ACHN (cell line): ENCODE data around the gene WFIKKN1.

Experiments
- DNase-seq: peaks from one replicate; pipeline ENCODE4 v3.0.0-alpha.2; 2015
- in situ Hi-C: cut with HindIII; loops from 2 replicates; pipeline ENCODE4 v1.10.0; 2017; ENCODE audit warnings: low sequenced_read_pairs, low pct_ligation_motif_present, low pct_unique_long_range_greater_than_20kb

Gene WFIKKN1

DNA sequence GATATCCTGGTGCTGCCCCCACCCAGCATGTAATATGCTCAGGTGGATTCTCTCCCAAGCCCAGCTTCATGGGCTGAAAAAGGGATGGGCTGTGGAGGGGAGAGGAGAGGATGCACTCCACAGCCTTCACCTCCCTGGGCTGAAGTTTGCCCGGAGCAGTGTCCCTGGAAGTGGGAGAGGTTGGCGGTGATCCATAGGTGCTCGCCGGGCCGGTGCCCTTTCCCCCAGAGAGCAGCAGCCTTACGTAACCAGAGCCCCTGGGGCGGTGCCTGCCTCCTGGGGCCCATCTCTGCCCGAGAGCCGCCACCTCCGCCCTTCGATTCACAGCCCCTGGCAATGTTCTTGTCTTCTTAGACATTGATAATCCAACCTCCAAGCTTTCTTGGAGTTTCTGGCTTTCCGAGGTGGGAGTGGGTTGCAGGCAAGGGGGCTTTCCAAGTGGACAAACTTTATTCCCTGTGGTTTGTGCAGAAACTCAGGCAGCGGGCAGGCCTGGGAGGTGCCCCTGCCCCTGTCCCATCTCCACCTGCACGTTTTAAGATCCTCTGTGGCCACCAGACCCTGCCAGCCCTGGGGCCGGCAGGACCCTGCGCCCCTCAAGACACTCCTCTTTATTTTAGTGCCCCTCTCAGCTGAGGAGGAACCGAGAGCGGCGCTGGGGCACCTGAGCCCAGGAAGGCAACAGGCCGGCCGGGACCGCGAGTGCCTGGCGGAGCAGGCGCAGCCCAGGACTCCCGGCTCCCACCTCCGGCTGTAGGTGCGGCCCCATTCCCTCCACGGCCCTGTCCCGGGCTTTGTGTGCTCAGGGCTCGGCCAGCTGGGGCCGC, 15.3 kb downstream of the WFIKKN1 start:
- in situ Hi-C loops, result no loop called here
- no peak for DNase-seq

DNA sequence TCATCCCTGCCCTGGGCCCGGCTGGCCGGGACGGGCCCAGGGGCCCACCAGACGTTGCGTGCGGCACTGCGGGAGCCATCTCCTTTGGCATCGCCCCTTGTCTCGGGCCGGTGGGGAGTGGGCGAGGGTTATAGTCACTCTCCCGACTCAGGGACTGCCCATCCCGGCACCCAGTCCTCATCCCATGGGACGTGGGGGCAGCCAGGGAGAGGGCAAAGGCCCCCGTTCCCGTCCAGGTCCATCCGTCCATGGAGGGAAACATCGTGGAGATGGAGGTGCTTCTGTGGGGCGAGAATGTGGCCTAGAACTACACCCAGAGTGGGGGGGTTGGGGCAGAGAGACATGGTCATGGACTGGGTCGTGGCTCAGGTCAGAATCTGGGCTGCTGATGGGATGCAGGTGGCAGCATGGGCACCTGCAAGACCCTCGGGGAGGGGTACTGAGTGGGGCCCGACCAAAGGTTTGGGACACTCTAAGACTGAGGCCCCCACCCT, 15.9 kb downstream of the WFIKKN1 start:
- in situ Hi-C loops, result no loop called here
- DNase-seq, result no peak

DNA sequence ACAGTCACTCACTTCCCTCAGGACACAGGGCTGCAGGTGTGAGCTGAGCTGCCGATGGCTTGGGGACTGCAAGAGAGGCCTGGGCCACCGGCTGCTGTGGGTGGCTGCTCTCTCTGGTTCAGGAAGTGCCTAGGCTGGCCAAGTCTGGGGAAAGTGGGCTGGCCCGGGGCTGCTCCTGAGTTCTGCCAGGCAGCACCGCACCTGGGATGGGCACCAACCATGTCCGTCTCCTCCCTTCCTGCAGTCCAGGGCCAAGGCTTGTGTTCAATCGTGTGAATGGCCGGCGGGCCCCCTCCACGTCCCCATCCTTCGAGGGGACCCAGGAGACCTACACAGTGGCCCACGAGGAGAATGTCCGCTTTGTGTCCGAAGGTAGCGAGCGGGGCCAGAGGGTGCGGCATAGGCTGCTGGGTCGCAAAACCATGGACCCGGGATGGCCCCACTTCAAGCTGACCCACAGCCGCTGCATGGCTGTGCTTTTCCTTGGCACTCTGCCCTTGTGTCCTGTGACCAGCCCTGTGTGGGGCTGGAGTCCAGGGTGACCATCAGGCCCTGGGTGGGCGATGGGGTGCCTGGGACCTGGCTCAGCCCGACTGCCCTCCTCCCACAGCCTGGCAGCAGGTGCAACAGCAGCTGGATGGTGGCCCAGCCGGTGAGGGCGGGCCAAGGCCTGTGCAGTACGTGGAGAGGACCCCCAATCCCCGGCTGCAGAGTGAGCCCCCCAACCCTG, 16.6 kb downstream of the WFIKKN1 start:
- DNase-seq, result no peak
- in situ Hi-C loops, result no loop called here

DNA sequence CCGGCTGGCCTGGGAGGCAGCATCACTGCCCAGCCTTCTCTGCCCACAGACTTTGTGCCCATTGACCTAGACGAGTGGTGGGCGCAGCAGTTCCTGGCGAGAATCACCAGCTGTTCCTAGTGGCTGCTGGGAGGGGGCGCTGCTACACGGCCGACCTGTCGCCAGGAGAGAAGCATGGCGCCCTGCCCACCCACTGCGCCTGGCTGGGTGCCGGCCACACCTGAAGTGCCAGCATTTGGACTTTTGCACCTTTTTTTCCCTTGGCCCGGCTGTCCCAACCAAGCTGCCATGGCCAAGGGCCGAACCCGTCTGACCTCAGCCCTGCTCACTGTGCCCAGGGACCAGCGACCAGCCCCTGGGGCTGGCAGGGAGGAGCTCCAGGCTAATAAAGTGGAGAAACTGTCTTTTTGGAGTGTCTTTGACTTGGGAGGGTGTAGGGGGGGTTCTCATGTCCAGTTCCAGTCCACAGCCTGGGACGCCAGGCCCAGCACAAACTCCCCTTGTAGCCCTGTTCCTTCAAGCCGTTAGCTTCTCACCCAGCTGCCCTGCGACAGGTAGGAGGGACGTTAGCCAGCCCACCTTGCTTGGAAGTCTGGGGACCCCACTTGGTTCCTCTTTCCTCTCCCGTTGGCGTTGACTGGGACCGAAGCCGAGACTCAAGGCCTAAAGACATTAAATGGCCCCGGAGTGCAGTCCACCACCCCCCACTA, 17.4 kb downstream of the WFIKKN1 start:
- in situ Hi-C loops, result no loop called here
- peak; percentile 29 for DNase-seq

DNA sequence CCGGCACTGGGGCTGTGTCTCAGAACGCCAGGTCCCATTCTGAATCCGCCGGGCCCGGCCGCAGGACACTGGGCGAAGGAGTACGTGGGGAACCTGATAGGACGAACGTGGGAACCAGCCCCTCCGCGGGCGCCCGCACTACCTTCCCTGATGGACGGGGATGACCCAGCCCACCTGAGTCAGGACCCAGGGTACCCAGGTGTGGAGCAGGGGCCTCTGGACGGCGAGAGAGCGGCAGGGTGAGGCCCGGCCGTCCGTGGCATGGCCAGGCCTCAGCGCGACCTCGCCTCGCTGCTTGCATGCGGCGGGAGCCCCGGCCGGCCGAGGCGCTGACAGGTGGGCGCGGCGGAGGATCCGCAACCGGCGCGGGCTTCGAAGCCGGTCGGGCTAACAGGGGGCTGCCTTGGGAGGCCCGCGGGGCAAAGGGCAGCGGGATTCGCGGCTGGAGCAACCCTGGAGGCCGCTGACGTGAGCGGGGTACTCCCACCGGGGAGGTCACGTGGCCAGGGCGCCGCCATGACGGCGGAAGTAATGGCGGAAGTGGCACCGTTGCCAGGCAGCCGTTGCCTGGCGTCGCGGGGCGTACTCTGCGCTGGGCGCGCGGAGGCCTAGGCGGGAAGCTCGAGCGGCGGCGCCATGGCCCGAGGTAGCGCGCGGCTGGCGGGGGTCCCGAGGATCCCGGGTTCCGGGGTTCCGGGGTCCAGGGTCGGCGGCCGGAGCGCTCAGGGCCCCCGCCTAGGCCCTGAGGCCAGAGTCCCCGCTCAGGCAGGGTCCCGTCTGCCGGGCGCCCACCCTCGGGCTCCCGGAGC, 18.2 kb downstream of the WFIKKN1 start, which contains the start of gene WDR90:
Gene WDR90 (plus strand): TSS at position 585 of the 809 bp plus-strand sequence. CDS start 52 bp downstream, at position 637.
- in situ Hi-C loops, result no loop called here
- DNase-seq, result peak; percentile 95

DNA sequence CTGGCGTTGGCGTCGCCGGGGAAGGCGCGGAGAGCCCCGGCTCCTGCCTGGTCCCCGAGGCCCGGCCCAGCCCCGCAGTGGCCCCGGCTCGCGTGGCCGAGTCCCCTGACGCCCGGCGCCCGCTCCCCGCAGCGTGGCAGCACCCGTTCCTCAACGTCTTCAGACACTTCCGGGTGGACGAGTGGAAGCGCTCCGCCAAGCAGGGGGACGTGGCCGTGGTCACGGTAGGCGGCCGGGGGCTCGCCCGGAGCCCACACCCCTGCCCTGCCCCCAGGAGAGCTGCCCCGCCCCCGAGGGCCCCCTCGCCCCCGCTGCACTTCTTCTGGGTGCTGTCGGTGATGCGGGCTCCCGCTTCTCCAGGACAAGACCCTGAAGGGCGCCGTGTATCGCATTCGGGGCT, 18.8 kb downstream of the WFIKKN1 start:
- in situ Hi-C loops, result no loop called here
- peak; percentile 33 for DNase-seq

DNA sequence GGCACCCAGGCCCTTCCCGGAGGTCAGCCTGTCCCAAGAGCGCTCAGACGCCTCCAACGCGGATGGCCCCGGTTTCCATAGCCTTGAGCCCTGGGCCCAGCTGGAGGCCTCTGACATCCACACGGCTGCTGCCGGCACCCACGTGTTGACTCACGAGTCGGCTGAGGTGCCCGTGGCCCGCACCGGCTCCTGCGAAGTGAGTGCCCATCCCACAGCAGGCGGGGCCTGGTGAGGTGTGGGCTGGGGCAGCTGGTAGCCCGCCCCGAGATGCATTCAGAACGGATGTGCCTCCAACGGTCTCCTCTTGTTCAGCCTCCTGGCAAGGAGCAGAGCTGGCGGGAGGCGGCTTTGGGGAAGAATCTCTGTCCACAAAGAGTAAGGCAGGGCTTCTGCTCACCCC, 21.1 kb downstream of the WFIKKN1 start:
- in situ Hi-C loops, result no loop called here
- DNase-seq, result no peak

DNA sequence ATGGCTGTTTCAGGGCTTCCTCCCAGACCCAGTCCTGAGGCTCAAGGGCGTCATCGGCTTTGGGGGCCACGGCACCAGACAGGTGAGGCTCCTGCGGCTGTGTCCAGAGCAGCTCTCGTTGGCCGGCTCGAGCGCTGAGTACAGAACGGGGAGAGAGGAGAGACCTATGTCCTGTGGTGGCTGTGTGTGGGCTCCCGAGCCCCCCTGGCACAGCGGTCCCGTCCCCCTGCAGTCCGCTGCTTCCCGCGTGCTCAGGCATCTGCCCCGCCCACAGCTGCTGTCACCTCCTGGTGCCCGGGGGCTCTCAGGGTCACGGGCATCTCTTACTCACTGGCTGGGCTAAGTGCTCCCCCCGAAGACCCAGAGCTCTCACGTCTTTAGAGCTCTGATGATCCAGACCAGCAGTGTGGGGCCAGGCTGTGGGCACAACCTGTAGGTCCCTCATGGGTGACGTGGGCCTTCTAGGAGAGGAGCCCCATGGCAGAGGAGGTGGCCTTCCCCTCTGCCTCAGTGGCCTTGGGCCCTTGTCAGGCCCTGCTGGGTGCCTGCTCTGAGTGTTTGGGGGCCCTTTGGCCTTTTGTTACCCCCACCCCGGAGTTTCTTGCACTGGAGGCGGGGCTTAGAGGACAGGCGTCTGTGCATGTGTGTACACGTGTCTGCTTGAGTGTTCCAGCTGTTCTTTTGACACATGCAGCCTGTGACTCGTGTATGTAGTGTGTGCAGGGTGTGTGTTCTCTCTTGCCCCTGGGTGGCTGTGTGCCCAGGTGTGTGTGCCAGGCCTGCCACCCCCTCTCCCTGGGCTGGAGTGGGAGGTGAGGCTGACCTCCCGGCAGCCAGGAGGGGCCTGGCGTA, 21.9 kb downstream of the WFIKKN1 start:
- no peak for DNase-seq
- in situ Hi-C loops, result no loop called here

DNA sequence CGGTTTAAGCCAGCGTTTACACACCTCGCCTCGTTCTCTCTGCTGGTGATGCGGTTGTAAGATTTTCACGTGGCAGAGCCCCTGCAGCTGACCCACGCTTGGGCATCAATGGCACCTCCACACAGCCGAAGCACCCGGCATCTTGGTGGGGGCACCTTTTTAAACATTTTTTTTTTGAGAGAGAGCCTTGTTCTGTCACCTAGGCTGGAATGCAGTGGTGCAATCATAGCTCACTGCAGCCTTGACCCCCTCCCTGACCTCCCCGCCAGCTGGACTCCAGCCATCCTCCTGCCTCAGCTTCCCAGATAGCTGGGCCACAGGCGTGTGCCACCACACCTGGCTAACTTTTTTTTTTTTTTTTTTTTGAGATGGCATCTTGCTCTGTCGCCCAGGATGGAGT, 23.2 kb downstream of the WFIKKN1 start:
- in situ Hi-C loops, result no loop called here
- DNase-seq, result no peak

DNA sequence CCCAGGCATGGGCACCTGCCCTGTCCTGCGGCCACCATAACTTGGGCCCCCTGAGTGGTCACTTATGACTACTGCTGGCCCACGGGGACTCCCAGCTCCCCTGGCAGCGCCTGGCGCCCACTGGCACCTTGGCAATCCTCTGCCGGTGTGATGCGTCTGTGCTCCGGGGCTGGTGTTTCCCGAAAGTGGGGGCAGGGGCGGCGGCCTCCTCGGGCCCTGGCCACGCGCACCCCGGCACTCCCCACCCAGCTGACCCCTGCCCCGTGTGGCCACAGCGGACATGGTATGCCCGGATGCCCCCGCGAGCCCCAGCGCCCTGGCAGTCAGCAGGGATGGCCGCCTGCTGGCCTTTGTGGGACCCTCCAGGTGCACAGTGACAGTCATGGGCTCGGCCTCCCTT, 26.7 kb downstream of the WFIKKN1 start:
- in situ Hi-C loops, result no loop called here
- no peak for DNase-seq

DNA sequence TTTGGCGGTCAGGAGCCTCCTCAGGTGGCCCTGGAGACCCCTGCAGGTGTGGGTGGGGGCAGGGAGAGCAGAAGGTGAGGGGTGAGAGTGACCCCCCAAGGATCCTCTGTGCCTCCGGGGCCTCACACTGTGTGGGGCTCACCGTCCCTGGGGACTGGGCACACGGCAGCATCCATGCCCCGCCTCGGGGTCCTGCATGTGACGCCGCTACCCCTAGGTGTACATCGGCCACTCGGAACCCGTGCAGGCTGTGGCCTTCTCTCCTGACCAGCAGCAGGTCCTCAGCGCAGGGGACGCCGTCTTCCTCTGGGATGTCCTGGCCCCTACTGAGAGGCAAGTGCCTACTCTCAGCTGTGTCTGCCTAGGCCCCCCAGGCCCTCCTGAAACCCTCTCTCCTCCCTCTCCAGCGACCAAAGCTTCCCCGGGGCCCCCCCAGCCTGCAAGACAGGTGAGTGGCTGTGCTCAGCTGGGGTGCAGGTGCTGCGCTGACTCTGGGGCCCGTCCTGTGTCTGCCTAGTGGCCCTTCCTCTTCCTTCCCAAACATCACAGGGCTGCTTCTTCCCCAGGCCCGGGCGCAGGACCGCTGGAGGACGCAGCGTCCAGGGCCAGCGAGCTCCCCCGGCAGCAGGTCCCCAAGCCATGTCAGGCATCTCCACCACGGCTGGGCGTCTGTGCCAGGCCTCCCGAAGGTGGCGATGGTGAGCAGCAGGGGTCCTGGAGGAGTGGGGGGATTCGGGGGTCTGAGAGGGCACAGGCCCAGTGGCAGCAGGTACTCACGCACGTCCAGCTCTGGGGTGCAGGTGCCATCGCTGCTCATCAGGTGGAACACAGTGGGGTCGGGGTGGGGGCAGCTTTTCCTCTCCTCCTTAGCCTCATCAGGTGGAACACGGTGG, 28.1 kb downstream of the WFIKKN1 start:
- no peak for DNase-seq
- in situ Hi-C loops, result no loop called here

DNA sequence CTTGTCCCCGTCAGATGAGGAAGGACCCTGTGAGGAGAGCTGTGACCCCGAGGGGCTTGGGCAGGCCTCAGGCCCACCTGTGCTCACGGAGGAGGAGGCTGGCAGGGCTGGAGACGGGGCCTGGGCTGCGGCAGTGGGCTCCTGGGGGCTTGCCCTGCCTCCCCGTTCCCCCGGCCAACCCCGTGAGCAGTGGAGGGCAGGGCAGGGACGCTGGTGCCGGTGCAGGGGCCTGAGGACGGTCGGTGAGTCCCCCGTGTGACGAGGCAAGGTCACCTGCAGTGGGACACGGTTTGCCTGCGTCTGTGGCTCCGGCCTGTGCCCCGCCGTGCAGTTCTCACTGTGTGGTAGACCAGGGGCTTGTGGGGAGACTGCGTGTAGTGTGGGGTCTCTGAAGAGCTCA, 28.8 kb downstream of the WFIKKN1 start:
- DNase-seq, result no peak
- in situ Hi-C loops, result no loop called here

DNA sequence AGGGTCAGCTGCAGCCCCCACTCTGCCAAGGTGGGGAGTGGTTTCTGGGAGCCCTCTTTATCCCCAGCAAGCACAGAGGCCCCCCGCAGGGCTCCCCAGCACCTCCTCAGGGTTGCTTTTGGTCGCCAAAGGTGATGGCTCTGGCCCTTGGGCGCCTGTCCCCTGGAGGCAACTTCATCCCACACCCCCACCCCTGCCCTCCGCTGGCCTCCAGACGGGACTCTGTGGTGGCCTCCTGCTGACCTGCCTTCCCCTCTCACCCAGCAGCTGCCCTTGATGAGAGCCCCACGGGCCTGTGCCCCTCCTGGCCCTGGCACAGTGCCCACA, 29.3 kb downstream of the WFIKKN1 start:
- in situ Hi-C loops, result no loop called here

DNA sequence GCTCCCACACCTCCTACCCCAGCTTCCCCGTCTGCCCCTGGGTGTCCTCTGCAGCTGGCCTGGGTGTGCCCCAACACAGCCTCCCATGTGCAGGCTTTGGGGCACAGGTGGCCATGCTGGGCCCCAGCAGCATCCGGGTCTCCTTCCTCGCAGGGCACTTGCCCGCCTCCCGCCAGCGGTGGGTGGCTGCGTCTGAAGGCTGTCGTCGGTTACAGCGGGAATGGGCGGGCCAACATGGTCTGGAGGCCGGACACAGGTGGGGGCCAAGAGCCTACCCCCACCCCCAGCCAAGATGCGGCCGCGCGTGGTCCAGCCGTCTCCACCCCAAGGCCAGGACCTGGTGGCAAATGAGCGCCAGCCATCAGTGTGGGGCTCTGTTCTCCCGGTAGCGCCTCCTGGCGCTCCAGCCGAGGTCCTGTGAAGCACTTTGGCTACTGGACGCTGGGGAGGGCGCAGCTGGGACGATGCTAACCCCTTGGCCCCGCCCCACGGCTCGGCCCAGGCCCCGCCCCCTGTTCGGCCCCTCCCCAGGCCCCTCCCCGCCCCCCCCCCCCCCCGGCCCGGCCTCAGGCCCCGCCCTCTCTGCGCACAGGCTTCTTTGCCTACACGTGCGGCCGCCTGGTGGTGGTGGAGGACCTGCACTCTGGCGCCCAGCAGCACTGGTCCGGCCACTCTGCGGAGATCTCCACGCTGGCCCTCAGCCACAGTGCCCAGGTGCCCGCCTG, 29.8 kb downstream of the WFIKKN1 start:
- in situ Hi-C loops, result no loop called here
- peak; percentile 89 for DNase-seq

More for the DNA sequence above, 29.3 kb downstream of the WFIKKN1 start:
- no peak for DNase-seq

DNA sequence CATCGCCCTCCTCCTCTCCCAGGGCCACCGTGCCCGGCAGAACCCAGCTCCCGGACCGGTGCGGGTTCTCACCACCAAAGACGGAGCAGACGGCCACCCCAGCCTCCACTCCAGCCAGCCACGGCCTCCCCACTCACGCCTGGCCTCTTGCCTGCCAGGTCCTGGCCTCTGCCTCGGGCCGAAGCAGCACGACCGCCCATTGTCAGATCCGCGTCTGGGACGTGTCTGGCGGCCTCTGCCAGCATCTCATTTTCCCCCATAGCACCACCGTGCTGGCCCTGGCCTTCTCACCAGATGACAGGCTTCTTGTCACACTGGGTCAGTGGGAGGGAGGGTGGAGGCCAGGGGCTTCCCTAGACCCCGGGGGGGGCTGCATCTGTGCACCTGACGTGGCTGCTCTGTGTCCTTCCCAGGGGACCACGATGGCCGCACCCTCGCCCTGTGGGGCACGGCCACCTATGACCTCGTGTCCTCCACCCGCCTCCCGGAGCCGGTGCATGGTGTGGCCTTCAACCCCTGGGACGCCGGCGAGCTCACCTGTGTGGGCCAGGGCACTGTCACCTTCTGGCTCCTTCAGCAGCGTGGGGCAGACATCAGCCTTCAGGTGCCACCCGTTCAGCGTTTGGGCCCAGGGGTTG, 30.5 kb downstream of the WFIKKN1 start:
- no peak for DNase-seq
- in situ Hi-C loops, result no loop called here

DNA sequence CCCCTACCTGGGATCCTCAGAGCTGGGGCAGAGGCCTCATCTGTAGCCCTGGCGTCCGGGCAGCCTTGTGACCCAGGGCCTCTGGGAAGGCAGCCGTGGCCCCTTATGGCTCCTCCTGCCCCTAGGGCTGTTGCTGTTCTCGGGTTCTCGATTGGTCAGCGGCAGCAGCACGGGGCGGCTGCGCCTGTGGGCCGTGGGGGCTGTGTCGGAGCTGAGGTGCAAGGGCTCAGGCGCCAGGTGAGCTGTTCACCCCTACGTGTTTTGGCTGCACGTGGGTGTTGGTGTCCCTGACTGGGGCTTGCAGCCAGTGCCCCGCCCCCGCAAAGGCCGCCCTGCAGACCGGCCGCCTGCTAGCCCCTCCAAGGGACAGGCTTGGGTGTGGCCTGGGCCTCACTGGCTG, 31.3 kb downstream of the WFIKKN1 start:
- no peak for DNase-seq
- in situ Hi-C loops, result no loop called here
